Fibroblast of skin of right quadriceps (primary cell): Measurements from ENCODE around the gene PHRF1.

Experiments used
- DNase-seq: peaks from one replicate; pipeline ENCODE4 v3.0.0-alpha.2; 2013

PHRF1 gene

GRCh38 chr11:660681-661444, 84.6 kb downstream of the PHRF1 start:
- DNase-seq: no peak
